Type B pancreatic cell (in vitro differentiated cells): ENCODE data around the gene NUP210. TPM values are rescaled to one million over a fixed set of nuclear protein-coding genes. Genes with fewer than 3 reads are reported as not detected.

Experiments
- DNase-seq: peaks from one replicate; pipeline ENCODE4 v3.0.0; 2021; ENCODE audit warnings: mixed read lengths; ENCODE audit not compliant: unreplicated experiment; ENCODE audit errors: extremely low spot score
- H3K27ac Mint-ChIP-seq: 2 replicates; pipeline ENCODE4 v1.8.0; 2021; ENCODE audit warnings: mild to moderate bottlenecking, mixed read lengths
- H3K27me3 Mint-ChIP-seq: 2 replicates; pipeline ENCODE4 v1.8.0; 2021; ENCODE audit warnings: mixed read lengths
- H3K36me3 Mint-ChIP-seq: 2 replicates; pipeline ENCODE4 v1.8.0; 2021; ENCODE audit warnings: mixed read lengths
- H3K4me1 Mint-ChIP-seq: one replicate; pipeline ENCODE4 v1.8.0; 2021; ENCODE audit warnings: mixed read lengths; ENCODE audit not compliant: unreplicated experiment
- H3K4me3 Mint-ChIP-seq: 2 replicates; pipeline ENCODE4 v1.8.0; 2021; ENCODE audit warnings: mild to moderate bottlenecking, mixed read lengths
- H3K9me3 Mint-ChIP-seq: 2 replicates; pipeline ENCODE4 v1.8.0; 2021; ENCODE audit warnings: mixed read lengths
- total RNA-seq: library from RNA; stranded (reverse); gene quantifications from 2 replicates; pipeline ENCODE4 v1.2.1, GENCODE V29; 2021; ENCODE audit warnings: low replicate concordance
- TF ChIP-seq, protein P1 (sequence below): fragments of 200-600 bp; sonication (generic); conservative IDR thresholded peaks from 2 replicates; pipeline ENCODE4 v1.5.0; 2021; ENCODE audit warnings: antibody characterized with exemption, mild to moderate bottlenecking

NUP210 gene
- total RNA-seq, 1 donor from 2014 or later = 26.5 TPM

DNA sequence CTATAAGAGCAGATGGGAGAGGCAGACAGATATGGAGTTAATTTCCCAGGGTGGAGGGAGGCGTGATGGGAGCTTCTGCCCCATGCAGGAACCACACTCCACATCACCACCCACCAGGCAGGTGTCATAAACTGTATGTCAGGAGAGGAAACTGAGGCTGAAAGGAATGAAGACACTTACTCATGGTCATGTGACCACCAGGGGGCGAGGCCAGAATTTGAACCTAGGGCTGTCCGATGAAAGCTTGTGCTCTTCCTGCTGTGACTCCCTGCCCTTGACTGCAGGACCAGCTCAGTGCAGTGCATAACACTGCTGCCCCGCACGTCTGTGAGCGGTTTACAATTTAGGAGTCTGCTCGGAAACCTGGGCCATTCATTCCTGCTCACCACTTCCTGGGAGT is 28.8 kb downstream of the NUP210 start:
- Mint-ChIP-seq H3K4me3 (no peak overlapping the region), H3K27ac (no peak overlapping the region), H3K4me1 (no peaks in the 10 kb centered on the region), H3K27me3 (no peaks in the 10 kb centered on the region), H3K36me3 (no peaks in the 10 kb centered on the region), H3K9me3 (no peaks in the 10 kb centered on the region)
- no peak for DNase-seq
- TF ChIP-seq, protein P1, sequence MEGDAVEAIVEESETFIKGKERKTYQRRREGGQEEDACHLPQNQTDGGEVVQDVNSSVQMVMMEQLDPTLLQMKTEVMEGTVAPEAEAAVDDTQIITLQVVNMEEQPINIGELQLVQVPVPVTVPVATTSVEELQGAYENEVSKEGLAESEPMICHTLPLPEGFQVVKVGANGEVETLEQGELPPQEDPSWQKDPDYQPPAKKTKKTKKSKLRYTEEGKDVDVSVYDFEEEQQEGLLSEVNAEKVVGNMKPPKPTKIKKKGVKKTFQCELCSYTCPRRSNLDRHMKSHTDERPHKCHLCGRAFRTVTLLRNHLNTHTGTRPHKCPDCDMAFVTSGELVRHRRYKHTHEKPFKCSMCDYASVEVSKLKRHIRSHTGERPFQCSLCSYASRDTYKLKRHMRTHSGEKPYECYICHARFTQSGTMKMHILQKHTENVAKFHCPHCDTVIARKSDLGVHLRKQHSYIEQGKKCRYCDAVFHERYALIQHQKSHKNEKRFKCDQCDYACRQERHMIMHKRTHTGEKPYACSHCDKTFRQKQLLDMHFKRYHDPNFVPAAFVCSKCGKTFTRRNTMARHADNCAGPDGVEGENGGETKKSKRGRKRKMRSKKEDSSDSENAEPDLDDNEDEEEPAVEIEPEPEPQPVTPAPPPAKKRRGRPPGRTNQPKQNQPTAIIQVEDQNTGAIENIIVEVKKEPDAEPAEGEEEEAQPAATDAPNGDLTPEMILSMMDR = peak; percentile 49

DNA sequence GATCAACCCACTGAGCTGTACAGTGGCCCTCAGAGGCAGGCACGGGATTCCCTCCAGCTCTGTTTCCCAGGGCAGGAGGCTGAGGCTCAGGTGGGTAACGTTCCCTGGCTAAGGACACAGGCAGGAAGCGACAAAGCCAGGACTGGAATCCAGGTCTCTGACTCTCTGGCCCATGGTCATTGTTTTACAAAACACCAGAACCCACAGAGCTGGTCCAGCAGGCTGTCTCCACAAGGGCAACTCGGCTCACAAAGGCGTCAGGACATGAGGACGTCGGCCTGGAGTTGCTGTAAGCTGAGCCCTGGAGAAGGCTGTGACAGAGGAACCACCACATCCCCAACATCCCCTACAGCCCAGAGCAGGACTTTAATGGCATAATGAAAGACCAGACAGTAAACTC is 30.7 kb downstream of the NUP210 start:
- no peak overlapping the region for H3K4me3 Mint-ChIP-seq
- DNase-seq = no peak
- no peaks in the 10 kb centered on the region for H3K4me1 Mint-ChIP-seq
- TF ChIP-seq, protein P1 = no peak
- peaks cover 4% of the 10 kb centered on the region for H3K36me3 Mint-ChIP-seq
- H3K9me3 Mint-ChIP-seq = no peaks in the 10 kb centered on the region
- no peaks in the 10 kb centered on the region for H3K27me3 Mint-ChIP-seq
- no peak overlapping the region for H3K27ac Mint-ChIP-seq

DNA sequence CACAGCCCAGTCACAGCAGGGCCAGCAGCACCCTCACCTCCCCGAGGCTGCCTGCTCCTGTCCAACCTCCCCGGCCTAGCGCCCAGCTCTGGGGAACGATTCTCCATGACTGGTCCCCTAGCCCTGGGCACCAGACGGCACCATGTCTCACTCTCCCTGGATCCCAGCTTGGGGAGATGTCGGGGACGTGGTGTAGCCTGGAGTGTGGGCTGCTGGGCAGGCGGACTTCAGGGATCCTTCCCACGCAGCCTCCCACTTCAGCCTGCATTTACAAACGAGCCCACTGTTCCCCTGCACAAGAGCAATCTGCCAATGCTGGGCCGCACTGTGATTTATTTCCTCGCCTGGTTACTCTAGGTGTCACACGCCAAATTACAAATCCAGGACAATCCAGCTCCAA is 31.3 kb downstream of the NUP210 start:
- no peak overlapping the region for H3K27ac Mint-ChIP-seq
- no peak for DNase-seq

DNA sequence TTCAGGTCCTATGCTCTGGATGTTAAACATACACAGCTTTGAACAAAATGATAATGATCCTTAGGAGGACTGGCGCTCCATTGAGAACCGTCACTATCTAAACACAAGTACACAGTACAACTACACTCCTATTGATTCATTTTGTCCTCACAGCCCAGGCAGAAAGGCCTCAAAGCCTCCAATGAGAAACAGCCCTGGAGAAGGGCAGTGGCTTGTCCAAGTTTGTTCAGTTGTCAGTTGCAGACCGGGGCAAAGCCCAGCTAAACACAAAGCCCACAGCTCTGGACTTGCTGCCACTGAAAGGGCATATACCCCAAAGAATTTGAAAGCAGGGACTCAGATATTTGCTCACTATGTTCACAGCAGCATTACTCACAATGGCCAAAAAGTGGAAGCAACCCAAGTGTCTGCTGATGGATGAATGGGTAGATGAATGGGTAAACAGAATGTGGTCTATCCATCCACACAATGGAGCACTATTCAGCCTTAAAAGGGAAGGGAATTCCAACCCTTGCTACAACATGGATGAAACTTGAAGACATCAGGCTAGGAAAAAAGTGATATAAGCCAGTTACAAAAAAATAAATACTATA is 34.7 kb downstream of the NUP210 start:
- Mint-ChIP-seq H3K4me1 (peaks cover 9% of the 10 kb centered on the region), H3K4me3 (no peak overlapping the region), H3K27me3 (no peaks in the 10 kb centered on the region), H3K9me3 (no peaks in the 10 kb centered on the region), H3K36me3 (peaks cover 4% of the 10 kb centered on the region), H3K27ac (no peak overlapping the region)
- DNase-seq = no peak
- TF ChIP-seq, protein P1 = no peak

More for the DNA sequence above, 31.3 kb downstream of the NUP210 start:
- H3K4me1 Mint-ChIP-seq = no peaks in the 10 kb centered on the region
- H3K4me3 Mint-ChIP-seq = no peak overlapping the region
- H3K9me3 Mint-ChIP-seq = no peaks in the 10 kb centered on the region
- TF ChIP-seq, protein P1 = no peak
- peaks cover 4% of the 10 kb centered on the region for H3K36me3 Mint-ChIP-seq
- no peaks in the 10 kb centered on the region for H3K27me3 Mint-ChIP-seq

DNA sequence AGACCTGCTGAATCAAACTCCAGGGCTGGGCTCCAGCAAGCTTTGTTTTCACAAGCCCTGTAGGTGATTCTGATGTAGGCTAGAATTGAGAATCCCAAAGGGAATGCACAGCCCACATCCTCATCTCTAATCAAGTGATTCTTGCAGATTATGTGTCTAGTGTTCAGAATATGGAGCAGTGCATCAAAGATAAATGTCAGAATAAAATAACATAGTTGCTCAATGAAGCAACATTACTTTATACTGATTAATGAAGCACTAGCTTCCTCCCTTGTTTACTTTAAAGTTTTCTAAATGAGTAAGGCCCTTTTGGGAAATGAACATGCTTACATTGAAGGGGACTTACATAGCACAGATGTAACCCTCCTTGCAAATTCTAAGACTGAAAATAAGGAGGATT is 39.2 kb downstream of the NUP210 start:
- H3K27me3 Mint-ChIP-seq = no peaks in the 10 kb centered on the region
- peaks cover 15% of the 10 kb centered on the region for H3K4me1 Mint-ChIP-seq
- TF ChIP-seq, protein P1 = no peak
- no peak overlapping the region for H3K4me3 Mint-ChIP-seq
- no peaks in the 10 kb centered on the region for H3K9me3 Mint-ChIP-seq
- peaks cover 8% of the 10 kb centered on the region for H3K36me3 Mint-ChIP-seq
- no peak overlapping the region for H3K27ac Mint-ChIP-seq
- DNase-seq = no peak
